ENCODE measurements around the gene FREM3. TPM values are rescaled to one million over a fixed set of nuclear protein-coding genes. Genes with fewer than 3 reads are reported as not detected.
A peak's percentile ranks its signal among the peaks of the same experiment; 100 is the strongest.

Gene FREM3
- total and polyA plus RNA-seq, 4 donors = under 0.01 to 2.3 (median 0.12) TPM; not detected in 1

DNA sequence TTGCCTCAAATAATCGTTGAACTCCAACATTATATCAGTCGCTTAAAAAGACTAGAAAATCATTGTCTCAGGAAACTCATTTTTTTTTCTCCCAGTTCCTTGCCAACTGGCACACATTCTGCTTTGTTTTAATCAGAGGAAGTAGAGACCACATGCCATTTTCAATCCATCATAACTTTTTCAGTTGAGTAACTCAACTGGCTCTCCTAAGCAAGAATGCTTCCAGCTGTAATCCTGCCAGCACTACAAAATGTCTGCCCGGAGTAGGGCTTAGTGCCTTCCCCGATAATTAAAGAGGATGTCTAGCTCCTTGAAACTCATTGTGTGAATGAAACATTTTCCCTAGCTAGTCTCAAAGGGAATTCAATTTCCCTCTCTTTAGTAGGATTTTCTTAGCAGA, 33.0 kb downstream of the FREM3 start:
- no peaks in the 10 kb centered on the region for H3K9me3 ChIP-seq (ENCODE audit: control insufficient read depth in 4 of 4, insufficient read depth in 3 of 4, low read length in 3 of 4)
- H3K4me1 ChIP-seq (ENCODE audit: control insufficient read depth in 5 of 5, insufficient read depth in 5 of 5, low read length in 5 of 5) = peaks cover 0 to 37% (median 5%) of the 10 kb centered on the region in 5 donors
- no peak overlapping the region for H3K9ac ChIP-seq (ENCODE audit: insufficient read depth in 1 of 2, low read length in 2 of 2)
- no peaks in the 10 kb centered on the region for H3K36me3 ChIP-seq (ENCODE audit: control insufficient read depth in 4 of 4, insufficient read depth in 4 of 4, low read length in 4 of 4)
- 8 to 21% methylated on average over 4 of the region's 4 CpGs for WGBS, 2 donors
- H3K27me3 ChIP-seq (ENCODE audit: control insufficient read depth in 3 of 3, insufficient read depth in 3 of 3, low read length in 2 of 3) = no peaks in the 10 kb centered on the region
- ATAC-seq (ENCODE audit: insufficient read depth, low FRiP score) (no peak), DNase-seq (peak; percentile 90 to 99 (median 98))
- no peak for TF ChIP-seq CTCF (IDR thresholded peaks at IDR 0.05; ENCODE audit: control extremely low read depth, extremely low read depth)
- H3K4me3 ChIP-seq = no peak overlapping the region
- H3K27ac ChIP-seq (ENCODE audit: low read depth in 1 of 2, low read length in 1 of 2) = no peak overlapping the region

- DNase-seq (no peak), ATAC-seq (ENCODE audit: insufficient read depth, low FRiP score) (no peak)
- H3K9me3 ChIP-seq (ENCODE audit: control insufficient read depth in 4 of 4, insufficient read depth in 3 of 4, low read length in 3 of 4) = no peaks in the 10 kb centered on the region
- no peak overlapping the region for H3K4me3 ChIP-seq
- 87 to 93% methylated on average over 4 of the region's 4 CpGs for WGBS, 2 donors
- no peaks in the 10 kb centered on the region for H3K27me3 ChIP-seq (ENCODE audit: control insufficient read depth in 3 of 3, insufficient read depth in 3 of 3, low read length in 2 of 3)
- peaks cover 0 to 4% (median 0%) of the 10 kb centered on the region in 5 donors for H3K4me1 ChIP-seq (ENCODE audit: control insufficient read depth in 5 of 5, insufficient read depth in 5 of 5, low read length in 5 of 5)
- no peak overlapping the region for H3K27ac ChIP-seq (ENCODE audit: low read depth in 1 of 2, low read length in 1 of 2)
- no peak overlapping the region for H3K9ac ChIP-seq (ENCODE audit: insufficient read depth in 1 of 2, low read length in 2 of 2)
- H3K36me3 ChIP-seq (ENCODE audit: control insufficient read depth in 4 of 4, insufficient read depth in 4 of 4, low read length in 4 of 4) = no peaks in the 10 kb centered on the region
- no peak for TF ChIP-seq CTCF (IDR thresholded peaks at IDR 0.05; ENCODE audit: control extremely low read depth, extremely low read depth)
Observed at GRCh38 chr4:143658336-143658735, 42.1 kb downstream of the FREM3 start.

GRCh38 chr4:143654571-143654970, 45.9 kb downstream of the FREM3 start:
- TF ChIP-seq CTCF (IDR thresholded peaks at IDR 0.05; ENCODE audit: control extremely low read depth, extremely low read depth) = no peak
- no peak overlapping the region for H3K27ac ChIP-seq (ENCODE audit: low read depth in 1 of 2, low read length in 1 of 2)
- H3K9ac ChIP-seq (ENCODE audit: insufficient read depth in 1 of 2, low read length in 2 of 2) = no peak overlapping the region
- no peaks in the 10 kb centered on the region for H3K9me3 ChIP-seq (ENCODE audit: control insufficient read depth in 4 of 4, insufficient read depth in 3 of 4, low read length in 3 of 4)
- no peak overlapping the region for H3K4me3 ChIP-seq
- peaks cover 0 to 4% (median 0%) of the 10 kb centered on the region in 5 donors for H3K4me1 ChIP-seq (ENCODE audit: control insufficient read depth in 5 of 5, insufficient read depth in 5 of 5, low read length in 5 of 5)
- ATAC-seq (ENCODE audit: insufficient read depth, low FRiP score) (no peak), DNase-seq (no peak)
- H3K36me3 ChIP-seq (ENCODE audit: control insufficient read depth in 4 of 4, insufficient read depth in 4 of 4, low read length in 4 of 4) = no peaks in the 10 kb centered on the region
- no peaks in the 10 kb centered on the region for H3K27me3 ChIP-seq (ENCODE audit: control insufficient read depth in 3 of 3, insufficient read depth in 3 of 3, low read length in 2 of 3)
- WGBS, 2 donors = 74 to 76% methylated on average over 1 of the region's 1 CpG

- no peak for DNase-seq
- Histone ChIP-seq H3K27me3 (ENCODE audit: control insufficient read depth in 3 of 3, insufficient read depth in 3 of 3, low read length in 2 of 3) (no peaks in the 10 kb centered on the region), H3K27ac (ENCODE audit: low read depth in 1 of 2, low read length in 1 of 2) (no peak overlapping the region), H3K4me1 (ENCODE audit: control insufficient read depth in 5 of 5, insufficient read depth in 5 of 5, low read length in 5 of 5) (peaks cover 0 to 4% (median 0%) of the 10 kb centered on the region in 5 donors), H3K36me3 (ENCODE audit: control insufficient read depth in 4 of 4, insufficient read depth in 4 of 4, low read length in 4 of 4) (no peaks in the 10 kb centered on the region), H3K4me3 (no peak overlapping the region), H3K9ac (ENCODE audit: insufficient read depth in 1 of 2, low read length in 2 of 2) (no peak overlapping the region), H3K9me3 (ENCODE audit: control insufficient read depth in 4 of 4, insufficient read depth in 3 of 4, low read length in 3 of 4) (no peaks in the 10 kb centered on the region)
- no peak for TF ChIP-seq CTCF (IDR thresholded peaks at IDR 0.05; ENCODE audit: control extremely low read depth, extremely low read depth)
- no peak for ATAC-seq (ENCODE audit: insufficient read depth, low FRiP score)
- WGBS, 2 donors = 89 to 93% methylated on average over 3 of the region's 3 CpGs
Observed at GRCh38 chr4:143653031-143653430, 47.4 kb downstream of the FREM3 start.
